HG03354 (cell line): ENCODE measurements around the gene KCNMB3.
"Not testable (repeated sequence)": the region's sequence is repeated elsewhere in the genome, so short reads cannot be mapped to it uniquely, and the experiment has no call there.

Experiments used
- ATAC-seq: cut with Tn5 transposase; IDR thresholded peaks from one replicate; pipeline ENCODE4 v1.9.1; 2021; ENCODE audit warnings: mild to moderate bottlenecking; ENCODE audit not compliant: unreplicated experiment, poor library complexity, severe bottlenecking

The KCNMB3 gene

DNA sequence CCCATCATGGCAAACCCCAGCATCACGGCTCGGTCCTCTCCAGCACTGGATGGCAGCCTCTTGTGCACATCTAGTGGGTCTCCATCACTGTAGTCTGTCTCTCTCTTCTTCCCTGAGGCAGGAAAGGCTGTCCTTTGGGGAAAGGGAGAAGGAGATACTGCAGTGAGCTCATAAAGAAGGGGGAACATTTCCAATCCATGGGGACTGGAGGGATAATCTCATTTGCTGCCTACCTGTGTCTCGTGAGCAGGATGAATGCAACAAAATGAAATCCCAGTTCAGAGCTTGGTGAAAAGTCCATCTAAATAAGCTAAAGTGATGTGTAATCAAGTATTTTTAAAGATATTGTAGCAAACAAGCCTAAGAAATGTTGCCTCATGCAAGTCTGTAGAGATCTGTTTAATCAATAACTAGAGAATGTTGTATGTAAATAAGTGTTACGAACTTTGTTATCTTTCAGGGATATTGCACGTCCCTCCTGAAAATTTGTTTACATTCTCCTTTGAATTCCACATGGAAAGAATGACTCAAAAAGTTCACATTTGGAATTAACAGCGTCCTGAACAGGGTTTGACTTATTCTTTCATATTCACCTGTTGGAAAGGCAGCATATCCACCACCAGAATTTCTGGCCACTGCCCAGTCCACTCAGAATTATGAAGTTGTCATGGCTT, at the start of gene KCNMB3:
KCNMB3 (minus strand) TSS at position 312 of the 674 bp plus-strand sequence; CDS start at position 188, 124 bp downstream.
- no peak for ATAC-seq

- ATAC-seq = peak; percentile 54
Measured at GRCh38 chr3:179299999-179300613, 49.2 kb upstream of the KCNMB3 start.

GRCh38 chr3:179299316-179299715, 48.4 kb upstream of the KCNMB3 start:
- ATAC-seq = no peak

DNA sequence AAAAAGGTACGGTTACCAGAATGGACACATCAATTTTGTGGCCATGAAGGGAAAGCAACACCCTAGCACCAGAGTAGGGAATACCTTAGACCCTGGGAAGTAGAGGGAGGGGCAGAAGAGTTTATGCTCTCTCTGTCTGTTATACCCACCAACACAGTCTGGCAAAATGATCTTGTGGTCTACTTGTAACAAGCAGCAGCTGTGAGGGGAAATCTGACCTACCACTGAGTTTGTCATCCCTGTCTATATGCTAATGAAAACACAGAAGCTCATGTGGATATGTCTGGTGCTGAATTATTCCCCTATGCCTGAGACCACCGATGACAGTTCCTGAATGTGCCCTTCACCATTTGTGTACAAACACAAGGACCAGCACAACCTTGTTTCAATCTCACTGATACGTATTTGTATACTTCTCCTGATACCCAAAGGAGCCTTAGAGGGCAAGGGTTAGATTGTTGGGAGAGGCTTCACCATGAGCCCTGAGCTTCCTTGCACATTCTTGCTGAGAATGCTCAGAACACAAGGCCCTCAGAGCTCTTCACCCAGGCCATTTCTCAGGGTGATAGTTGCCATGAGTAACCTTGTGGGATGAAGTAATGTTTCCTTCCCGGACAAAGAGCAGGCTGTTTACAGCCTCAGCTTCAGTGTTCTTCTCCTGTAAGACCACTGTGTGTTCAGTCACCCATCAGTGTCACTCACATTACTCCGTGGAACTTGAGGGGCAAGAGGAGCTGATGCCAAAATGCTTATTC, 47.2 kb upstream of the KCNMB3 start:
- no peak for ATAC-seq

DNA sequence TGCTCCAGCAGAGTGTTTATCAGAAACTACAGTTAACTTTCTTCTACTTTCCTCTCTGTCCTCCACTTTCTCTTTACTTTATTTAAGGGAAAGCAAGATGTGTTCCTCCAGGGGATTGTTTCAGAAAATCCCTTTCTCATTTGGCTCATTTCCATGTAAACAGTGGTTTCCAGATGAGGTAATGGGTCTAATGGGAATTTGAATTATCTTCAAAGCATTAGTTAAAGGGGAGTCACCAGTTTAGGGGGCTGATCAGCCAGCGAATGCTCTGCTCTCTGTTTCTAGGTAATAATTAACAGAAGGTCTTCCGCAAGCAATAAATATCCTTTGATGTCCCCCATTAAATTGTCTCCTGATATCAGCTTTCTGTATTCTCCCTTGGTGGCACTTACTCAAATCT, 41.5 kb upstream of the KCNMB3 start:
- no peak for ATAC-seq

- no peak for ATAC-seq
Measured at GRCh38 chr3:179289295-179289694, 38.4 kb upstream of the KCNMB3 start.

GRCh38 chr3:179288845-179289244, 37.9 kb upstream of the KCNMB3 start:
- ATAC-seq = no peak

- no peak for ATAC-seq
Measured at GRCh38 chr3:179286331-179286730, 35.4 kb upstream of the KCNMB3 start.

DNA sequence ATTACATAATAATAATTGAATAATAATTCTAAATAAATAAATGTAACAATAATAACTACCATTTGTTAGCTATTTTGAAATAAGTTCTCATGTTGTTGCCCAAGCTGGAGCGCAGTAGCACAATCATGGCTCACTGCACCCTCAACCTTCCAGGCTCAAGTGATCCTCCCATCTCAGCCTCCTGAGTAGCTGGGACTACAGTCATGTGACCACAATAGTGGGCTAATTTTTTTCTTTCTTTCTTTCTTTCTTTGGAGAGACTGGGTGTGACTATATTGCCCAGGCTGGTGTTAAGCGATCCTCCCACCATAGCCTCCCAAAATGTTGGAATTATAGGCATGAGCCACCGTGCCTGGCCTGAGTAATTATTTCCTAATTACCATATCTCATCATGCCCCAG, 30.9 kb upstream of the KCNMB3 start:
- ATAC-seq = no peak

GRCh38 chr3:179279837-179280236, 28.9 kb upstream of the KCNMB3 start:
- ATAC-seq = no peak

DNA sequence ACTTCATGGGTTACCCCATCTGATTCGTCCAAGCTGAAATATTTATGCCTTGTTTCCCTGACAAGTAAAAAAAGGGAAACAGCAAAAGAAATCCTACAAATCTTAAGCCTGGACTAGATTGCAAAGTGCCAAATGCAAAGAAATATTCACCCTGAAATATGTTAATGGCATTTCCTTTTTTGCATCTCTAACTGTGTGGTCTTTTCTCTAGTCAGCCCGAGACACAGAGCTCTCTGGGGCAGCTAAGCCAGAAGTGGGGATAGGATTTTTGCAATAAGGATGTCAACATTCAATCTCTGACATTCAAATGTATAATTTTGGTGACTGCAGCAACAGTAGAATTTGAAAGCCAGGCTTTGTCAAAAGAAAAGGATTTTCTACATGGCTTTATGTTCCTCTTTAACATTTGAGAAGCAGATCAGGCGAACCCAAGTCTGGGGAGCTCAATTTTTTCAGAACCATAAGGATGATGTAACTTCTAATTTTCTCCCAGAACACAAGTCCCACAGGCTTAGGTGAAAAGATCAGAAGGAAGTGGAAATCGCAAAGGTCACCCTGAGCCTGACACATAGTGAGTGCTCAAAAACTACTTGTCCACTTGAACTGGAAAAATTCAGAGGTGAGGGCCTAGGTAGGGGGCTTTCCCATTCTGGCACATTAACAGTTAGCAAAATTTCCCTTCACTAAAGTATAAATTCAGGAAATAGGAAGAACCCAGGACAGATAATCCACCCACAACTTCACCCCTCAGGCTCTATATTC, 28.2 kb upstream of the KCNMB3 start:
- ATAC-seq = no peak

DNA sequence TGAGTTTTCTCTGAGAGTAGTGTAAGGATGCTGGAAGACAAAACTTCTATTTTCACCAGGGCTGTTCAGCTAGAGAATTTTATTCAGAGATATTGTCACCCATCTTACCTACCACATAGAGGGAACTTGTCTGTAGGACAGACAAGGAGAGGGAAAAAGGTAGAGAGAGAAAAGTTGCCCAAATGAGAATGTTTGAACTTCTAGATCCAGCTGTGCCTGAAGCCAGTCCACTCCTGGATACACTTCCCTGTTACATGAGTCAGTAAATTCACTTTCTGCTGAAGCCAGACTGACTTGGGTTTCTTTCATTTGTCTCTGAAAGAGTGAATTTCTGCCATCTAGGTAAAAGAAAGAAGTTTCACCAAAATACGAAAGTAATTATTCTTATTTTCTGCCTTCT, 27.2 kb upstream of the KCNMB3 start:
- no peak for ATAC-seq

DNA sequence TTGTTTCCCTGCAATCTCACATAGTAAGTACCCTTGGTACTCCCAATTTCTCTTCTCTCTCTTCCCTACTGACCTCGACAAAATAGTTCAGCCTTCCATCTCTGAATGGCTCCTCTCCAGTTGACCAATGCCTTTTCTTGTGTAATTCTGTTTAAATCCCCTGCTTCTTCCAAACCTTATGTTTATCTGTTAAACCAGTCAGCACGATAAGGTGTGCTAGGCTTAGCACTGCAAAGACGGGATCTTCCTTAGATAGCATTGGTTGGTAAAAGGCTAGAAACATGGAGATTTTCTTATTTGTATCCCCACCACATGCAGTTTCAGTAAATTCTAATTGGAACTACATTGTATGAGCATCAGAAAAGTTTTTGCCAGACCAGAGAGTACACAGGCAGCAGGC, 25.8 kb upstream of the KCNMB3 start:
- ATAC-seq = no peak

DNA sequence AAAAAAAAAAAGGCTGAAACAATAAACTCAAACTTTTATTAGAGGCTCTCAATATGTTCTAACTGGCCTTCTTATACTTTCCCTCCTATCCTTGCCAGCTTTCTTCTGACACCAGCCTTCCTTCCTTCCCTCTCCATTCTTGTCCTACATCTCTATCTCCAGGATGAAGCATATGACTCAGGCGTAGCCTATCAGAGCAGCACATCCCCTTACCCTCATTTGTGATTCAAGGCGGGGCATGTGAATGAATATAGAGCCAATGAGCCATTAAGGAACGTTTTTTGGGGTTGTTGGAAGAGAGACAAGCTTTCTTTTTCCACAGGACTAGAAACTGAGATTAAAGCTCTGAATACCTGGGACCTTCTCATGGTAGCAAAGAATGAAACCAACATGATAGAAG, 25.1 kb upstream of the KCNMB3 start:
- no peak for ATAC-seq

GRCh38 chr3:179274434-179274833, 23.5 kb upstream of the KCNMB3 start:
- not testable (repeated sequence) for ATAC-seq

DNA sequence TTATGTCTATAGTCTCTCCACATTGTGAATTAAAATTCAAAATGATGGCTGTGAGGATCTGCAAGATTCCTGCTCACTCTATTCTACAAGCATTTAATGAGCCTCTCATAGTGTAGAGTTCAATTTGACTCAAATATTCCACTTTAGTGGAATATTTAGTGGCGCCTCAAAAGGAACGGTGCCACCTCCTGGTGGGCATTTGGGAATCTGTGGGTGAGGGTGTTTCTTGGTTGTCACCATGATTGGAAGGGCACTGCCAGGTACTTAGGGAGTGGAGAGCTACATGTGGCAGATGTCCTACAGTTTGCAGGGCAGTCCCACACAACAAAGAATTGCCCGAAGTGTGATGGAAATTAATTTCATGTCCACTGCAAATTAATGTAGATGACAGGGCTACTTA, 21.5 kb upstream of the KCNMB3 start:
- ATAC-seq = no peak

DNA sequence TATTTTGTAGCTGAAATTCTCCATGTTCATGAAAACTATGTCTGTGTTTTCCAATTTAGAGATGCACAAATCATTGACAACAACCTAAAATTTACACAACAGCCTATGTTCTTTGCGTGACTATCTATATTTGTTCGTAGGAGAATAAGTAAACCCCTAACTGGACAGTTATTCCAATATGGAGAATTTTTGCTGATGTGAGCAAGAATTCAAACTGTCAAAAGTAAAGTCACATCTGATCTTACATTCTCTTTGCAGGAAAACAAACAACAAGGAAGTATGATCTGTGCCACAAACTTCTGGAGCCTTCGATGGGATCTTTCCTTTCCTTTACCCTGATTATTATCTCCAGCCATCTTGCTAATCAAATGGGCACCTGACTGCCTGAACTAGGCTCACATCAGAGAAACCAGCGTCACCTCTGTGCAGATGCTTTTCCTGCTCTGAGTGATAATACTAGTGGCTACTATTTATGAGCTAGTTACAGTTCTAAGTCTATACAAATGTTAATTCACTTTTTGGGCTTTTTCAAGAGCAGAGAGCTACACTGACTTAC, 18.3 kb upstream of the KCNMB3 start:
- ATAC-seq = no peak

- no peak for ATAC-seq
Measured at GRCh38 chr3:179268400-179269051, 17.6 kb upstream of the KCNMB3 start.

- no peak for ATAC-seq
Measured at GRCh38 chr3:179266701-179267211, 15.8 kb upstream of the KCNMB3 start.
